Stomach (tissue), 4 donors: ENCODE data around the gene ZRANB2.

Experiments
- EP300 ChIP-seq: sonication (generic); formaldehyde crosslinking; IDR thresholded peaks from one replicate; pipeline ENCODE4 v1.6.1; 2017; ENCODE audit warnings: antibody characterized with exemption
- POLR2AphosphoS5 ChIP-seq, 3 donors: sonication (generic); formaldehyde crosslinking; IDR thresholded peaks; one replicate each; pipeline ENCODE4 v1.6.1; 2016; ENCODE audit warnings: antibody characterized with exemption in 3 of 3

DNA sequence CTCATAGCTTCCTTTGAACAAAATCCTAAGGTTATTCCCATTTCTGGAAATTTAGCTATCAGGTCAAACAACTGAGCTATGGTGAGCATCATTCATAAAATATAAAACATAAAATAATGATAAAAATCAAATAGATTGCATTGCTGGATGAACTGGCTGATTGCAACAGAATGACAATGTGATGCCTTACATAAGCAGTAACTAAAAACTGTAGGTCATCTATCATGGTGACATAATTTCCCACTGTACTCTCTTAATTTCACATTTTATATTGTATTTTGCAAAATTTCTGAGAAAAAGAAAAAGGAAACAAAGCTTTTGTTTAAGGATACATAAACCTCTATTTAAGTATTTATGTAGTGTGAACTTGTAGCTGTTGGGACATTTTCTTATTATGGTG lies 37.8 kb downstream of the ZRANB2 start:
- TF ChIP-seq EP300 (no peak), POLR2AphosphoS5 (IDR thresholded peaks at IDR 0.05) (no peak)
